ENCODE results near the gene LY6G6D.

DNA sequence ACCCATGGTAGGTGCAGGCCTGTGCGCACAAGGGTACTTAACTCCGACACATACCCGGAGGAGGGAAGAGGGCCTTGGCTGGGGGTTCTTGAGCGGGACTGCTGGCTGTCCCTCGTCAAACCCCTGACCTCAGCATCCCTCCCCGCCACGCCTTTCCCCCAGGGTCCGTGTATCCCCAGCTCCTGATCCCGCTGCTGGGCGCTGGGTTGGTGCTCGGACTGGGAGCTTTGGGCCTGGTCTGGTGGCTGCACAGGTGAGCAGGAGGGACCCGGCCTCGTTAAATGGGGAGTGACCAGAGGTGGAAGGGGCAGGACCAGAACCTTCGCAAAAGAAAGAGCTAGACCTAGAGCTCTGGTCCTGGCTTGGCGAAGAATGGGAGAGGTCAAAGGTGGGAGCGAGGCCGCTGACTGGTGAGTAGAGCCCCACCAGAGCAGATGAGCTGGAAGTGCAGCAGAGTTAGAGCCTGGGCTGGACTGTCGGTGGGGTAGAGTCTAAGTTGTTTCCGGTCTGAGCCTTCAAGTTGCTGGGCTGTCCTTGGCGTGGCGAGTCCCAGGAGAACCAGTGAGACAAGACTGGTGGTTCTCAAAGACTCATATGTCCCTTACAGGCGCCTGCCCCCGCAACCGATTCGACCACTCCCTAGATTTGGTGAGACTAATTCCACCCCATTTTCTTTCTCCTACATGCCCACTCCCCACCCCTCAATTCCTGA lies 9.0 kb downstream of the LY6G6D start:
- no peak for TF ChIP-seq EZH2 (conservative IDR thresholded peaks at IDR 0.05; ENCODE audit: low read depth, low read length)
- TF ChIP-seq HOXA7 (CRISPR knock-in tag; IDR thresholded peaks at IDR 0.05), result no peak
- TF ChIP-seq, protein P1, sequence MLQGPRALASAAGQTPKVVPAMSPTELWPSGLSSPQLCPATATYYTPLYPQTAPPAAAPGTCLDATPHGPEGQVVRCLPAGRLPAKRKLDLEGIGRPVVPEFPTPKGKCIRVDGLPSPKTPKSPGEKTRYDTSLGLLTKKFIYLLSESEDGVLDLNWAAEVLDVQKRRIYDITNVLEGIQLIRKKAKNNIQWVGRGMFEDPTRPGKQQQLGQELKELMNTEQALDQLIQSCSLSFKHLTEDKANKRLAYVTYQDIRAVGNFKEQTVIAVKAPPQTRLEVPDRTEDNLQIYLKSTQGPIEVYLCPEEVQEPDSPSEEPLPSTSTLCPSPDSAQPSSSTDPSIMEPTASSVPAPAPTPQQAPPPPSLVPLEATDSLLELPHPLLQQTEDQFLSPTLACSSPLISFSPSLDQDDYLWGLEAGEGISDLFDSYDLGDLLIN (CRISPR knock-in tag; IDR thresholded peaks at IDR 0.05; ENCODE audit: borderline replicate concordance), result no peak
- TF ChIP-seq ATRX (CRISPR knock-in tag; IDR thresholded peaks at IDR 0.05; ENCODE audit: borderline replicate concordance), result no peak
- TF ChIP-seq ZNF7 (CRISPR knock-in tag; IDR thresholded peaks at IDR 0.05), result no peak

Measured in HepG2 (cell line).